ENCODE results near the gene NOL8.

NOL8 gene

GRCh38 chr9:92270511-92270910 lies 54.6 kb downstream of the NOL8 start:
- H3K36me3 ChIP-seq (ENCODE audit: control insufficient read depth in 2 of 2, insufficient read depth in 1 of 2, low read length in 2 of 2) = peaks cover 24 to 100% of the 10 kb centered on the region in 2 experiments
- no peaks in the 10 kb centered on the region for H3K4me1 ChIP-seq (ENCODE audit: control insufficient read depth, insufficient read depth, low read length)
- CTCF ChIA-PET = interaction anchor here (2.2 kb wide), 1 partner anchor 130 kb away, joined by 9 read pairs; no protein-coding TSS in a partner anchor
- TF ChIP-seq ZNF10 (tag by site-specific recombination; IDR thresholded peaks at IDR 0.05) (no peak), ZFHX2 (tag by site-specific recombination; conservative IDR thresholded peaks at IDR 0.05) (peak; percentile 46; the same call in 1 of the 2 replicates)
- no peaks in the 10 kb centered on the region for H3K9me3 ChIP-seq (ENCODE audit: control insufficient read depth, insufficient read depth, low read depth, low read length)
- H3K27ac ChIP-seq (ENCODE audit: extremely low read depth, low read depth, low read length) = no peak overlapping the region
- POLR2A ChIA-PET = no interaction called here
- no peak overlapping the region for H3K4me3 ChIP-seq (ENCODE audit: low read depth, low read length)

- Histone ChIP-seq H3K27ac (ENCODE audit: extremely low read depth, low read depth, low read length) (no peak overlapping the region), H3K4me3 (ENCODE audit: low read depth, low read length) (no peak overlapping the region), H3K9me3 (ENCODE audit: control insufficient read depth, insufficient read depth, low read depth, low read length) (no peaks in the 10 kb centered on the region), H3K36me3 (ENCODE audit: control insufficient read depth in 2 of 2, insufficient read depth in 1 of 2, low read length in 2 of 2) (peaks cover 22 to 100% of the 10 kb centered on the region in 2 experiments), H3K4me1 (ENCODE audit: control insufficient read depth, insufficient read depth, low read length) (no peaks in the 10 kb centered on the region)
- ChIA-PET CTCF (interaction anchor here (2.0 kb wide), 1 partner anchor 127 kb away, joined by 7 read pairs; no protein-coding TSS in a partner anchor), POLR2A (interaction anchor here (1.0 to 1.9 kb wide), 2 partner anchors 14 to 16 kb away, joined by 3 to 5 read pairs; no protein-coding TSS in a partner anchor)
- no peak for TF ChIP-seq HOXD13 (CRISPR knock-in tag; IDR thresholded peaks at IDR 0.05; ENCODE audit: borderline replicate concordance)
- no peak for TF ChIP-seq ZNF23 (tag by site-specific recombination; IDR thresholded peaks at IDR 0.05; ENCODE audit: borderline replicate concordance)
- TF ChIP-seq YY1 (tag by site-specific recombination; IDR thresholded peaks at IDR 0.05) = no peak
- TF ChIP-seq PRDM2 (tag by site-specific recombination; IDR thresholded peaks at IDR 0.05; ENCODE audit: borderline replicate concordance) = no peak
- TF ChIP-seq ZNF223 (tag by site-specific recombination; IDR thresholded peaks at IDR 0.05) = no peak
- no peak for TF ChIP-seq ZNF596 (tag by site-specific recombination; IDR thresholded peaks at IDR 0.05)
- TF ChIP-seq ZNF311 (tag by site-specific recombination; IDR thresholded peaks at IDR 0.05; ENCODE audit: borderline replicate concordance) = no peak
- TF ChIP-seq ZNF184 (tag by site-specific recombination; IDR thresholded peaks at IDR 0.05) = no peak
- TF ChIP-seq ZNF501 (tag by site-specific recombination; IDR thresholded peaks at IDR 0.05) = no peak
- no peak for TF ChIP-seq ZFP37 (tag by site-specific recombination; IDR thresholded peaks at IDR 0.05)
- TF ChIP-seq ZNF391 (tag by site-specific recombination; IDR thresholded peaks at IDR 0.05; ENCODE audit: borderline replicate concordance, low read depth) = no peak
- TF ChIP-seq SETDB1 (IDR thresholded peaks at IDR 0.05; ENCODE audit: insufficient read length, low read length) = no peak
- TF ChIP-seq ZNF624 (tag by site-specific recombination; IDR thresholded peaks at IDR 0.05) = no peak
- TF ChIP-seq ZNF37A (tag by site-specific recombination; IDR thresholded peaks at IDR 0.05) = no peak
- no peak for TF ChIP-seq ZNF585B (tag by site-specific recombination; IDR thresholded peaks at IDR 0.05)
- TF ChIP-seq ZNF416 (tag by site-specific recombination; IDR thresholded peaks at IDR 0.05) = no peak
- TF ChIP-seq ZBTB20 (tag by site-specific recombination; IDR thresholded peaks at IDR 0.05) = no peak
- no peak for TF ChIP-seq ZNF2 (tag by site-specific recombination; IDR thresholded peaks at IDR 0.05)
Observed at GRCh38 chr9:92266486-92266885, 58.7 kb downstream of the NOL8 start.

Measured in HEK293 (cell line).